Fibroblast of villous mesenchyme (primary cell): ENCODE results near the gene EDA. TPM values are rescaled to one million over a fixed set of nuclear protein-coding genes. Genes with fewer than 3 reads are reported as not detected.
A peak's percentile ranks its signal among the peaks of the same experiment; 100 is the strongest.

ENCODE experiments used
- DNase-seq: peaks from one replicate; pipeline ENCODE4 v3.0.0-alpha.2; 2010; ENCODE audit warnings: low read depth
- H3K4me3 ChIP-seq: 2 replicates; pipeline ENCODE4 v1.5.1; 2011; ENCODE audit warnings: low read depth, mild to moderate bottlenecking, low read length
- CTCF ChIP-seq: IDR thresholded peaks from 2 replicates; pipeline ENCODE4 v1.5.1; 2012; ENCODE audit warnings: low read depth, mild to moderate bottlenecking, low read length; ENCODE audit not compliant: insufficient read depth
- small RNA-seq: library from RNA; depleted of rRNA; stranded (forward); fragments of <200 nt; gene quantifications from one replicate; pipeline ENCODE3, GENCODE V24; 2012
- total RNA-seq: library from RNA; depleted of rRNA; stranded (reverse); fragments of >200 nt; gene quantifications from 2 replicates; pipeline ENCODE4 v1.2.3, GENCODE V29; 2012

EDA gene
- total RNA-seq, 1 donor, result not detected

GRCh38 chrX:70084592-70085240 is 468.8 kb downstream of the EDA start:
- TF ChIP-seq CTCF, result no peak
- DNase-seq, result no peak
- H3K4me3 ChIP-seq, result no peak overlapping the region

- no peak overlapping the region for H3K4me3 ChIP-seq
- TF ChIP-seq CTCF, result no peak
- DNase-seq, result peak; percentile 41
These were observed 472.1 kb downstream of the EDA start for GRCh38 chrX:70087857-70088630.

GRCh38 chrX:70088751-70089150 is 472.8 kb downstream of the EDA start:
- DNase-seq, result no peak
- no peak for TF ChIP-seq CTCF
- no peak overlapping the region for H3K4me3 ChIP-seq

Small RNAs within 50 kb of the gene (small RNA-seq; reads per million reads assigned to genes)
- gene MIR676, result not detected
- gene RF00012, result 0.28 reads per million

Other genes with a start within 250 kb of the EDA start
- not detected in 2 replicates for gene NALF2, start 111.8 kb upstream of the EDA start, total RNA-seq